OCI-LY7 (cell line): ENCODE data around the gene RFC5. TPM values are rescaled to one million over a fixed set of nuclear protein-coding genes. Genes with fewer than 3 reads are reported as not detected.

Experiments
- BruUV-seq: library from RNA; stranded (reverse); fragments of 400-500 nt; replicated peaks from 2 replicates; lab custom pipeline; 2021; lab: Mats Ljungman, UMichigan
- CTCF ChIA-PET: fragments of 300-600 bp; sonication (Branson Sonifier 250); formaldehyde crosslinking; loops from one replicate; lab custom pipeline; 2022; ENCODE audit warnings: antibody characterized with exemption; ENCODE audit not compliant: unreplicated experiment; lab: Charles Lee
- POLR2A ChIA-PET: fragments of 300-600 bp; sonication (Branson Sonifier 250); formaldehyde crosslinking; loops from one replicate; lab custom pipeline; 2022; ENCODE audit warnings: antibody characterized with exemption; lab: Charles Lee
- DNase-seq: peaks from one replicate; pipeline ENCODE4 v3.0.0-alpha.2; 2015; ENCODE audit warnings: low spot score
- H2AFZ ChIP-seq: fragments of 200-600 bp; sonication (generic), shearing (Covaris generic); 2 replicates; pipeline ENCODE4 v1.6.1; 2014; ENCODE audit warnings: mild to moderate bottlenecking, antibody characterized with exemption, low read length, moderate library complexity
- H3K27ac ChIP-seq: fragments of 200-600 bp; sonication (generic); 2 replicates; pipeline ENCODE4 v1.5.1; 2014; ENCODE audit warnings: mixed run types, low read depth, mild to moderate bottlenecking, moderate library complexity, low read length, inconsistent platforms; ENCODE audit not compliant: poor library complexity, severe bottlenecking
- H3K36me3 ChIP-seq: fragments of 200-600 bp; sonication (generic); 2 replicates; pipeline ENCODE4 v1.6.1; 2014; ENCODE audit warnings: mild to moderate bottlenecking, antibody characterized with exemption, low read length, moderate library complexity, mixed read lengths; ENCODE audit not compliant: insufficient read depth
- H3K4me1 ChIP-seq: fragments of 200-600 bp; sonication (generic); 2 replicates; pipeline ENCODE4 v1.5.1; 2014; ENCODE audit warnings: mild to moderate bottlenecking, low read length; ENCODE audit not compliant: insufficient read depth, poor library complexity, severe bottlenecking
- H3K4me2 ChIP-seq: fragments of 200-600 bp; sonication (generic); 2 replicates; pipeline ENCODE4 v1.6.1; 2014; ENCODE audit warnings: mild to moderate bottlenecking, low read length
- H3K4me3 ChIP-seq: fragments of 200-600 bp; sonication (generic); 2 replicates; pipeline ENCODE4 v1.5.1; 2014; ENCODE audit warnings: mild to moderate bottlenecking, low read depth, low read length; ENCODE audit not compliant: poor library complexity, severe bottlenecking
- H3K79me2 ChIP-seq: fragments of 200-600 bp; sonication (generic); 2 replicates; pipeline ENCODE4 v1.6.1; 2016; ENCODE audit warnings: low read depth, mild to moderate bottlenecking, low read length, moderate library complexity, mixed read lengths; ENCODE audit not compliant: insufficient read depth
- H3K9me2 ChIP-seq: fragments of 200-600 bp; sonication (generic); 2 replicates; pipeline ENCODE4 v1.6.1; 2016; ENCODE audit warnings: mild to moderate bottlenecking, low read length, mixed read lengths; ENCODE audit not compliant: insufficient read depth
- H3K9me3 ChIP-seq: fragments of 200-600 bp; sonication (generic); 2 replicates; pipeline ENCODE4 v1.6.1; 2014; ENCODE audit warnings: mild to moderate bottlenecking, mixed run types, low read length, mixed read lengths
- H4K20me1 ChIP-seq: fragments of 200-600 bp; sonication (generic); 2 replicates; pipeline ENCODE4 v1.6.1; 2014; ENCODE audit warnings: mild to moderate bottlenecking, antibody characterized with exemption, low read length, moderate library complexity, mixed read lengths; ENCODE audit not compliant: insufficient read depth
- CTCF ChIP-seq: fragments of 200-600 bp; sonication (generic); conservative IDR thresholded peaks from 2 replicates; pipeline ENCODE4 v1.5.1; 2014; ENCODE audit warnings: mild to moderate bottlenecking, antibody characterized with exemption, low read length, moderate library complexity, mixed read lengths
- EZH2phosphoT487 ChIP-seq: fragments of 200-600 bp; sonication (generic); IDR thresholded peaks from 2 replicates; pipeline ENCODE4 v1.6.1; 2018; ENCODE audit warnings: low read depth, borderline replicate concordance, mild to moderate bottlenecking, mixed run types, antibody characterized with exemption, low read length, moderate library complexity, mixed read lengths
- intact Hi-C: fragments of 100-400 bp; cut with micrococcal nuclease; formaldehyde crosslinking; loops from one replicate; pipeline ENCODE4 v1.10.0; 2022; ENCODE audit not compliant: unreplicated experiment
- total RNA-seq, 2 experiments: library from RNA; depleted of rRNA in 1 of 2; stranded (reverse); fragments of >200 nt in 1 of 2; shearing (Covaris generic) in 1 of 2; gene quantifications; 2 replicates each; pipeline ENCODE4 v1.2.3, GENCODE V29; 2014 to 2022

Gene RFC5
- total RNA-seq, 2 experiments from 2014 or later = 68.3 to 91.4 TPM

GRCh38 chr12:118015306-118015705 is 1.2 kb upstream of the RFC5 start:
- no peaks in the 10 kb centered on the region for H3K9me2 ChIP-seq
- ChIA-PET CTCF (no interaction called here), POLR2A (no interaction called here)
- no TSS peak for BruUV-seq
- H3K4me3 ChIP-seq = no peak overlapping the region
- H3K27ac ChIP-seq = no peak overlapping the region
- peaks cover 10% of the 10 kb centered on the region for H4K20me1 ChIP-seq
- intact Hi-C loops = no loop called here
- peaks cover 26% of the 10 kb centered on the region for H3K36me3 ChIP-seq
- H2AFZ ChIP-seq = no peak overlapping the region
- peaks cover 22% of the 10 kb centered on the region for H3K79me2 ChIP-seq
- no peak for DNase-seq
- H3K4me1 ChIP-seq = peaks cover 17% of the 10 kb centered on the region
- H3K4me2 ChIP-seq = no peak overlapping the region
- H3K9me3 ChIP-seq = no peaks in the 10 kb centered on the region
- TF ChIP-seq CTCF (no peak), EZH2phosphoT487 (no peak)

DNA sequence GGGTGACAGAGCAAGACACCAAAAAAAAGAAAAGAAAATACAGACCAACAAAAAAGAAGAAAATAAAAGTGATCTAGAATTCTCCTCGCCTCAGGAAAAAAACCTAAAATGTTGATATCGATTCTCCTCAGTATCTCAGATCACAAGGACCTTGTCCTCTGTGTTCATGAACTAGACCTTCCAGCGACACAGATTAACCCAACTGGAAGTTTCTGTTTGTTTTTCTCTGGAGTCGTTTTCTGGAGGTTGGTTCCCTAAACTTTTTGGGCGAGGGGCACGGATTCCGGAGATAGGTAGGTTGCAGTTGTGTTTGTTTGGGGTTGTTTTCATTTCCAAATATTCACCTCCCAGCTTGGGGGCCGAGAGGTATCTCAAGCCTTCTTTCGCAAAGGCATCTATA is 559 bp upstream of the RFC5 start:
- H4K20me1 ChIP-seq = peaks cover 10% of the 10 kb centered on the region
- BruUV-seq = no TSS peak
- no peak for TF ChIP-seq EZH2phosphoT487
- no peak for TF ChIP-seq CTCF
- no peak overlapping the region for H3K27ac ChIP-seq
- H3K4me1 ChIP-seq = peaks cover 17% of the 10 kb centered on the region
- peaks cover 33% of the 10 kb centered on the region for H3K36me3 ChIP-seq
- no peak overlapping the region for H2AFZ ChIP-seq
- no peak for DNase-seq
- intact Hi-C loops = no loop called here
- no peaks in the 10 kb centered on the region for H3K9me3 ChIP-seq
- ChIA-PET CTCF (interaction anchor here (0.6 kb wide), 1 partner anchor 1032 kb away, joined by 3 read pairs; no protein-coding TSS in a partner anchor), POLR2A (interaction anchor here (0.6 to 1.4 kb wide), 3 partner anchors 39 to 1839 kb away, joined by 4 to 8 read pairs (median 6); no protein-coding TSS in a partner anchor)
- H3K9me2 ChIP-seq = no peaks in the 10 kb centered on the region
- peaks cover 22% of the 10 kb centered on the region for H3K79me2 ChIP-seq
- peak overlapping the region; percentile 94 for H3K4me3 ChIP-seq
- peak overlapping the region; percentile 52 for H3K4me2 ChIP-seq

DNA sequence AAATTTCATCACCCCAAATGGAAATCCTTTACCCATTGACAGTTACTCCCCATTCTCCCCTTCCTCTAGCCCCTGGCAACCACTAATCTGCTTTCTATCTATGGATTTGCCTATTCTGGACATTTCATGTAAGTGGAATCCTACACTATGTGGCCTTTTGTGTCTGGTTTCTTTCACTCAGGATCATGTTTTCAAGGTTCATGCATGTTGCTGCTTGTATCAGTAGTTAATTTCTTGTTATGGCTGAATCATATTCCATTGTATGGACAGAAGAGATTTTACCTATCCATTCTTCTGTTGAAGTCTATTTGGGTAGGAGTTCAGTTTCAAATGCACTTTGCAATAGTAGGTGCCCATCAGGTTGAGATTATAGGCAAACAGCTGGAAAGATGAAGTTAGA is 1.4 kb downstream of the RFC5 start:
- Histone ChIP-seq H3K9me2 (no peaks in the 10 kb centered on the region), H3K9me3 (no peaks in the 10 kb centered on the region), H3K79me2 (peaks cover 22% of the 10 kb centered on the region), H3K36me3 (peaks cover 52% of the 10 kb centered on the region), H3K27ac (no peak overlapping the region), H4K20me1 (peaks cover 10% of the 10 kb centered on the region), H3K4me1 (peaks cover 17% of the 10 kb centered on the region), H3K4me3 (peak overlapping the region; percentile 94), H2AFZ (no peak overlapping the region), H3K4me2 (peak overlapping the region; percentile 81)
- ChIA-PET POLR2A (interaction anchor here (0.7 to 0.8 kb wide), 2 partner anchors 22 to 187 kb away, joined by 3 read pairs; no protein-coding TSS in a partner anchor), CTCF (no interaction called here)
- intact Hi-C loops = no loop called here
- no peak for DNase-seq
- TF ChIP-seq CTCF (no peak), EZH2phosphoT487 (no peak)
- BruUV-seq = no TSS peak
